Measurements from ENCODE around the gene SYT12. TPM values are rescaled to one million over a fixed set of nuclear protein-coding genes. Genes with fewer than 3 reads are reported as not detected.

SYT12 gene
- total and polyA plus RNA-seq, 2 donors from 2014 or later: 0.13 to 4.2 TPM

GRCh38 chr11:67066333-67066709 lies 43.4 kb downstream of the SYT12 start:
- Histone ChIP-seq H3K27ac (ENCODE audit: low read depth in 2 of 2, low read length in 2 of 2) (no peak overlapping the region), H3K36me3 (ENCODE audit: control insufficient read depth in 2 of 3, insufficient read depth in 3 of 3, low read length in 3 of 3) (no peaks in the 10 kb centered on the region), H3K9me3 (ENCODE audit: control insufficient read depth in 2 of 3, insufficient read depth in 1 of 3, low read length in 3 of 3) (no peaks in the 10 kb centered on the region), H3K4me3 (ENCODE audit: low read length in 3 of 3) (no peak overlapping the region), H3K27me3 (ENCODE audit: control insufficient read depth, insufficient read depth, low read length) (no peaks in the 10 kb centered on the region), H3K9ac (ENCODE audit: low read length in 3 of 3) (no peak overlapping the region), H3K4me1 (ENCODE audit: control insufficient read depth in 2 of 3, insufficient read depth in 2 of 3, low read depth in 1 of 3, low read length in 3 of 3) (peaks cover 0 to 7% (median 0%) of the 10 kb centered on the region in 3 donors)
- FAIRE-seq: no peak
- no peak for DNase-seq
- TF ChIP-seq, protein P1, sequence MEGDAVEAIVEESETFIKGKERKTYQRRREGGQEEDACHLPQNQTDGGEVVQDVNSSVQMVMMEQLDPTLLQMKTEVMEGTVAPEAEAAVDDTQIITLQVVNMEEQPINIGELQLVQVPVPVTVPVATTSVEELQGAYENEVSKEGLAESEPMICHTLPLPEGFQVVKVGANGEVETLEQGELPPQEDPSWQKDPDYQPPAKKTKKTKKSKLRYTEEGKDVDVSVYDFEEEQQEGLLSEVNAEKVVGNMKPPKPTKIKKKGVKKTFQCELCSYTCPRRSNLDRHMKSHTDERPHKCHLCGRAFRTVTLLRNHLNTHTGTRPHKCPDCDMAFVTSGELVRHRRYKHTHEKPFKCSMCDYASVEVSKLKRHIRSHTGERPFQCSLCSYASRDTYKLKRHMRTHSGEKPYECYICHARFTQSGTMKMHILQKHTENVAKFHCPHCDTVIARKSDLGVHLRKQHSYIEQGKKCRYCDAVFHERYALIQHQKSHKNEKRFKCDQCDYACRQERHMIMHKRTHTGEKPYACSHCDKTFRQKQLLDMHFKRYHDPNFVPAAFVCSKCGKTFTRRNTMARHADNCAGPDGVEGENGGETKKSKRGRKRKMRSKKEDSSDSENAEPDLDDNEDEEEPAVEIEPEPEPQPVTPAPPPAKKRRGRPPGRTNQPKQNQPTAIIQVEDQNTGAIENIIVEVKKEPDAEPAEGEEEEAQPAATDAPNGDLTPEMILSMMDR (IDR thresholded peaks at IDR 0.05; ENCODE audit: borderline replicate concordance, extremely low read depth, insufficient read depth): no peak
- intact Hi-C loops (cut with DNase I): no loop called here

DNA sequence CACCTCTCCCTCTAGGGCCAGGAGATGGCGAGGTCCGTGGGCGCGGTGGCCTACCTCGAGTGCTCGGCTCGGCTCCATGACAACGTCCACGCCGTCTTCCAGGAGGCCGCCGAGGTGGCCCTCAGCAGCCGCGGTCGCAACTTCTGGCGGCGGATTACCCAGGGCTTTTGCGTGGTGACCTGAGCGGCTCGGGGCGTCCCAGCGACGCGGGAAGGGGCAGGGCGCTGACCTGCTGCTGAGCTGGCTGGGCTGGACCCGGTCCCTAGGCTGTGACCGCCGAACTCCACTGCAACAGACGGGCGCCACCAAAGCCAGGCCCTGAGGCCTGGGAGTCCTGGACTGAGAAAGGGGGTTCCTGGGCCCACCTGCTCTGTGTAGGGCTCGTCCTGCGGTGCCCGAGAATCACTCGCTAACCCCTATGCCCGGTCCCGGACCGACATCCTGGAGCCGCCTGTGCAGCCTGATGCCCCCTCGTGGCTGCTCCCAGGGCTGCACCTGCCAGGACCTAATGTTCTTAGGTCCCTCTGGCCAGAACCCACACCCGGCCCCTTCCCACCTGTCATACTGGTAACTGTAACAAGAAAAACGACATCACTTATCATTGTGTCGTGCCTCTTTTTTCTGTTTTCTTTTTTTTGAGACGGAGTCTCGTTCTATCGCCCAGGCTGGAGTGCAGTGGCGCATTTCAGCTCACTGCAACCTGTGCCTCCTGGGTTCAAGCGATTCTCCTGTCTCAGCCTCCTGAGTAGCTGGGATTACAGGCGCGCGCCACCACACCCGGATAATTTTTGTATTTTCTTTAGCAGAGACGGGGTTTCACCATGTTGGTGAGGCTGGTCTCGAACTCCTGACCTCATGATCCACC lies 48.7 kb downstream of the SYT12 start:
- DNase-seq: peak in 4 of 5 donors; percentile 80 to 88 (median 86)
- TF ChIP-seq, protein P1 (IDR thresholded peaks at IDR 0.05; ENCODE audit: borderline replicate concordance, extremely low read depth, insufficient read depth): peak; percentile 78
- Histone ChIP-seq H3K27ac (ENCODE audit: low read depth in 2 of 2, low read length in 2 of 2) (no peak overlapping the region), H3K4me3 (ENCODE audit: low read length in 3 of 3) (no peak overlapping the region), H3K36me3 (ENCODE audit: control insufficient read depth in 2 of 3, insufficient read depth in 3 of 3, low read length in 3 of 3) (no peaks in the 10 kb centered on the region), H3K27me3 (ENCODE audit: control insufficient read depth, insufficient read depth, low read length) (no peaks in the 10 kb centered on the region), H3K4me1 (ENCODE audit: control insufficient read depth in 2 of 3, insufficient read depth in 2 of 3, low read depth in 1 of 3, low read length in 3 of 3) (peaks cover 0 to 4% (median 0%) of the 10 kb centered on the region in 3 donors), H3K9ac (ENCODE audit: low read length in 3 of 3) (no peak overlapping the region), H3K9me3 (ENCODE audit: control insufficient read depth in 2 of 3, insufficient read depth in 1 of 3, low read length in 3 of 3) (no peaks in the 10 kb centered on the region)
- intact Hi-C loops (cut with DNase I): no loop called here
- no peak for FAIRE-seq

DNA sequence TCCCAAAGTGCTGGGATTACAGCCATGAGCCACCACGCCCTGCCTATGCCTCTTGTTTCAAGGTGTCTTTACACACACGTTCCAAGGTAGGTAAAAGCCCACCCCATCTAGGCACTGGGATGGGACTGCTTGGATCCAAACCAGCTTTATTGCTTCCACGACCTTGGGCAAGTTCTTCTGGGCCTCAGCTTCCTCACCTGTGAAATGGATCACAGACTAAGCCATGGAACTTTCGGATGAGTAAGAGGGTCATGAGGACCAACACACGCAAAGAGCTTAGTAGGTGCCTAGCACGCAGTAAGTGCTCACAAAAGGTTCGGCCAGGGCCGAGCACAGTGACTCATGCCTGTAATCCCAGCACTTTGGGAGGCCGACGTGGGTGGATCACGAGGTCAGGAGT lies 49.4 kb downstream of the SYT12 start:
- no peaks in the 10 kb centered on the region for H3K9me3 ChIP-seq (ENCODE audit: control insufficient read depth in 2 of 3, insufficient read depth in 1 of 3, low read length in 3 of 3)
- FAIRE-seq (no peak), DNase-seq (no peak)
- peaks cover 0 to 4% (median 0%) of the 10 kb centered on the region in 3 donors for H3K4me1 ChIP-seq (ENCODE audit: control insufficient read depth in 2 of 3, insufficient read depth in 2 of 3, low read depth in 1 of 3, low read length in 3 of 3)
- no peaks in the 10 kb centered on the region for H3K36me3 ChIP-seq (ENCODE audit: control insufficient read depth in 2 of 3, insufficient read depth in 3 of 3, low read length in 3 of 3)
- H3K27me3 ChIP-seq (ENCODE audit: control insufficient read depth, insufficient read depth, low read length): no peaks in the 10 kb centered on the region
- H3K27ac ChIP-seq (ENCODE audit: low read depth in 2 of 2, low read length in 2 of 2): no peak overlapping the region
- TF ChIP-seq, protein P1 (IDR thresholded peaks at IDR 0.05; ENCODE audit: borderline replicate concordance, extremely low read depth, insufficient read depth): no peak
- no peak overlapping the region for H3K9ac ChIP-seq (ENCODE audit: low read length in 3 of 3)
- H3K4me3 ChIP-seq (ENCODE audit: low read length in 3 of 3): no peak overlapping the region
- intact Hi-C loops (cut with DNase I): no loop called here
